Adrenal gland (tissue), 12 donors: ENCODE measurements around the gene CA9. TPM values are rescaled to one million over a fixed set of nuclear protein-coding genes. Genes with fewer than 3 reads are reported as not detected.

Experiments used
- DNase-seq, 7 donors: peaks; one replicate each; pipeline ENCODE4 v3.0.0-alpha.2; 2019 to 2020
- H3K27ac ChIP-seq, 5 donors: fragments of 200-600 bp; sonication (generic) in 4 of 5; 1 replicate in 3 of 5; 2 replicates in 2 of 5; pipeline versions ENCODE4 v1.5.1 to v1.8.0; 2016 to 2020; ENCODE audit warnings: mild to moderate bottlenecking in 1 of 5
- H3K27me3 ChIP-seq: fragments of 200-600 bp; 2 replicates; pipeline ENCODE4 v1.8.0; 2021
- H3K36me3 ChIP-seq, 2 donors: fragments of 200-600 bp; replicated peaks in 1 of 2; 1 replicate in 1 of 2; 2 replicates in 1 of 2; pipeline versions ENCODE4 v1.5.1 to v1.8.0; 2018 to 2022
- H3K4me1 ChIP-seq, 2 donors: fragments of 200-600 bp; replicated peaks in 1 of 2; 1 replicate in 1 of 2; 2 replicates in 1 of 2; pipeline versions ENCODE4 v1.5.1 to v1.8.0; 2018 to 2021
- H3K4me3 ChIP-seq, 4 donors: fragments of 200-600 bp; sonication (generic) in 3 of 4; one replicate each; pipeline ENCODE4 v1.5.1; 2016 to 2018
- H3K9me3 ChIP-seq, 3 donors: fragments of 200-600 bp; sonication (generic) in 1 of 3; replicated peaks in 1 of 3; 1 replicate in 2 of 3; 2 replicates in 1 of 3; pipeline versions ENCODE4 v1.5.1 to v1.8.0; 2016 to 2021
- POLR2A ChIP-seq, 2 donors: fragments of 450-650 bp; IDR thresholded peaks; one replicate each; pipeline ENCODE4 v1.6.1; 2017; ENCODE audit warnings: antibody characterized with exemption in 2 of 2, mild to moderate bottlenecking in 2 of 2, moderate library complexity in 1 of 2
- WGBS, 4 donors: extraction: QIAGEN DNeasy Blood & Tissue Kit in 2 of 4; methylation state at CpG; one replicate each; pipeline versions ENCODE4 v1.1.5 to v1.1.7; 2013 to 2017; 5-methylcytosine and 5-hydroxymethylcytosine counted together
- intact Hi-C, 2 donors: fragments of 100-400 bp; cut with DNase I; formaldehyde crosslinking; loops; one replicate each; pipeline versions ENCODE4 v1.14.1 to v1.15.0; 2022 to 2023
- polyA plus RNA-seq, 3 donors: library from polyadenylated mRNA; stranded (reverse); fragments of 200-250 nt in 2 of 3; fragments of 350-450 nt in 1 of 3; fragmentation: Illumina TruSeq in 1 of 3; extraction: RNeasy Lipid Tissue Mini Kit (QIAGEN cat#74804) in 1 of 3; gene quantifications; one replicate each; pipeline ENCODE4 v1.2.3, GENCODE V29; 2013 to 2014
- total RNA-seq, 9 donors: library from RNA; depleted of rRNA in 4 of 9; stranded (reverse); fragments of >200 nt in 4 of 9; fragments of 120-200 nt in 1 of 9; fragmentation: NEBNext Ultra II Directional in 1 of 9; extraction: Animal tissue kit (Norgen Biotek cat#: 25700) in 1 of 9; gene quantifications; one replicate each; pipeline versions ENCODE4 v1.1.0 to v1.2.4, GENCODE V29; 2013 to 2023
- TF ChIP-seq, protein P1 (sequence below), 6 experiments: fragments of 450-650 bp in 4 of 6; fragments of 200-600 bp in 2 of 6; sonication (generic) in 1 of 6; IDR thresholded peaks; 1 replicate in 5 of 6; 2 replicates in 1 of 6; pipeline versions ENCODE4 v1.5.1 to v1.8.0; 2016 to 2021; ENCODE audit warnings: antibody characterized with exemption in 6 of 6, mild to moderate bottlenecking in 2 of 6, moderate library complexity in 1 of 6
- donor health status: healthy with polysubstance abuse.
- donor health status: Bipolar disorder and iron deficiency.
- donor health status: DM: yes; HTN: yes; CAD: no.
- donor health status: DM: no; HTN: no; CAD: no.
- donor health status: DM: no; HTN: no; CAD: no.
- donor health status: DM: yes; HTN: yes; CAD: no.

CA9 gene
- total and polyA plus RNA-seq, 12 donors = 0.28 to 13.7 (median 1.4) TPM

DNA sequence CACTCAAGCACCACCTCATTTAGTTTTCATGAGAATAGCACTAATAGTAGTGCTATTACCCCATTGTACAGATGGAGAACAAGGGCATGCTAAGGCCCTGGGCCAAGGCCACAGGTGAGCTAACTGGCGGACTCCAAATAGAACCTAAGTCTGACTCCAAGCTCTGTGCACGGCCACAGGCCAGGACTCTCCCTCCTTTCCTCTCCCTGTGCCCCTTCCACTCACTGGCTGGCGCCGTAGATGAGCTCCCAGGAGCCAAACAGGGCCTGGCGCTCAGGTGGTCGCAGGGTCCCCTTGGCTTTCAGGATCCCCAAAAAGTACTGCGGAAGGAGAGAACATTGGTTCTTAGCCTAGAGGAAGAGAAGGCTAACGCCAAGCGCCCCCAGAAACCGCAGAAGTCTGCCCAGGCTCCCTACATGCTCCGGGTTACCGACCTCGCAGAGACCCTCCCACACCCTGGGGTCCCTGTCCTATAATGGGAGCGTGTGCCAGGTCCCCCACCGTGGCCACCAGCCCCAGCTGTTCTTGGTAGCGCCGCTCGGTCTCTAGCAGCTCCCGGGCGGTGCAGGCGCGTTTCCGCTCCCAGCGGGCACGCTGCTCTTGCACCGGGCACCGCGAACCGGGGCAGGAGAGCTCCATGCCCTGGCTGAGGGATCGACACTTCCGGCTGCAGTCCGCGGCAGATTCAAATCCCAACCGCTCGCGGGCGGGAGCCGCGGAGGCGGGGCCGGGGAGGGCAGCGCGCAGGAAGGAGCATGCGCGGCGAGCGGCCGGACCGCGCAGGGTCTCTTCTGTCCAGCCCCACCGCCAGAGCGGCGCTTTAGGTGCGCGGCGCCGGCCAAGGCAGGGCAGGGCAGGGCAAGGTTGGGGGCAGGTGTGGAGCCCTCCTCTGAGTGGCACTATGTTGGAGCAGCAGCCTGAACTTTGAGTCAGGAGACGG is 8.9 kb upstream of the CA9 start, which contains the start of gene ARHGEF39:
TSS of gene ARHGEF39 (minus strand) at position 665 of the 940 bp plus-strand sequence. CDS start at position 639, 26 bp downstream.
- WGBS, 4 donors = 5 to 26% (median 10%) methylated on average over 18 to 58 of the region's 58 CpGs
- intact Hi-C loops = loop anchor here in 1 of 2 donors (5.0 kb wide), 2 partner anchors 32 to 68 kb away; partner anchors contain the start of genes CREB3 and TLN1
- peak within 1 kb of the TSS in 3 of 5 donors; percentile 20 to 46 (median 44) for H3K27ac ChIP-seq
- H3K27me3 ChIP-seq = no peaks in the 10 kb centered on the region
- H3K36me3 ChIP-seq = peaks cover 0 to 3% of the 10 kb centered on the region in 2 donors
- TF ChIP-seq, protein P1, sequence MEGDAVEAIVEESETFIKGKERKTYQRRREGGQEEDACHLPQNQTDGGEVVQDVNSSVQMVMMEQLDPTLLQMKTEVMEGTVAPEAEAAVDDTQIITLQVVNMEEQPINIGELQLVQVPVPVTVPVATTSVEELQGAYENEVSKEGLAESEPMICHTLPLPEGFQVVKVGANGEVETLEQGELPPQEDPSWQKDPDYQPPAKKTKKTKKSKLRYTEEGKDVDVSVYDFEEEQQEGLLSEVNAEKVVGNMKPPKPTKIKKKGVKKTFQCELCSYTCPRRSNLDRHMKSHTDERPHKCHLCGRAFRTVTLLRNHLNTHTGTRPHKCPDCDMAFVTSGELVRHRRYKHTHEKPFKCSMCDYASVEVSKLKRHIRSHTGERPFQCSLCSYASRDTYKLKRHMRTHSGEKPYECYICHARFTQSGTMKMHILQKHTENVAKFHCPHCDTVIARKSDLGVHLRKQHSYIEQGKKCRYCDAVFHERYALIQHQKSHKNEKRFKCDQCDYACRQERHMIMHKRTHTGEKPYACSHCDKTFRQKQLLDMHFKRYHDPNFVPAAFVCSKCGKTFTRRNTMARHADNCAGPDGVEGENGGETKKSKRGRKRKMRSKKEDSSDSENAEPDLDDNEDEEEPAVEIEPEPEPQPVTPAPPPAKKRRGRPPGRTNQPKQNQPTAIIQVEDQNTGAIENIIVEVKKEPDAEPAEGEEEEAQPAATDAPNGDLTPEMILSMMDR (IDR thresholded peaks at IDR 0.05) = peak in 2 of 6 experiments; percentile 4 to 19
- peak; percentile 35 to 36 for TF ChIP-seq POLR2A (IDR thresholded peaks at IDR 0.05)
- H3K4me1 ChIP-seq = peaks cover 12 to 30% of the 10 kb centered on the region in 2 donors
- H3K4me3 ChIP-seq = peak within 1 kb of the TSS in 2 of 4 donors; percentile 47 to 64
- no peaks in the 10 kb centered on the region for H3K9me3 ChIP-seq
- DNase-seq = peak; percentile 79 to 91 (median 84)

- 32 to 40% (median 35%) methylated on average over 5 of the region's 5 CpGs for WGBS, 4 donors
- H3K9me3 ChIP-seq = no peaks in the 10 kb centered on the region
- H3K4me1 ChIP-seq = peaks cover 12 to 28% of the 10 kb centered on the region in 2 donors
- H3K36me3 ChIP-seq = no peaks in the 10 kb centered on the region
- intact Hi-C loops = no loop called here
- no peak for DNase-seq
- H3K27me3 ChIP-seq = no peaks in the 10 kb centered on the region
- H3K27ac ChIP-seq = peak overlapping the region in 3 of 5 donors; percentile 20 to 46 (median 44)
- TF ChIP-seq, protein P1 (IDR thresholded peaks at IDR 0.05) = no peak
- no peak for TF ChIP-seq POLR2A (IDR thresholded peaks at IDR 0.05)
- peak overlapping the region in 2 of 4 donors; percentile 47 to 64 for H3K4me3 ChIP-seq
These were observed 8.3 kb upstream of the CA9 start for GRCh38 chr9:35665471-35665818.

DNA sequence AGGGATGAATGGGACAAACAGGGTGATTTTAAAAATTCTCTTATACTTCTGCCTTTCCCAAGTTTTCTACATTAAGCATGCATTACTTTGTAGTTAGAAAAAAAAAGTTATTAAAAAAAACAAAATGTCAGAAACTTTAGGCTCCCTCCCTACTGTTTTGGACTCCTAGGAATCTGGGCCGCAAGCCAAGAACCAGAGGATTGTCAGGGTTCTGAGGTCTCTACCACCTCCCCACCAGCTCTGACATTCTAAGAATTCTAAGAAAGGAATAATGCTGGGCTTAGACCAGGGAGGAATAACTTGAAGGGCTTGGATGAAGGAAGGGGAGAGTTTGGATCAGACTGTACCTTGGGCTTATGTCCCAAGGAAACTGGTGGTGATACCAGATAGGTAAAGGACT is 7.7 kb upstream of the CA9 start:
- Histone ChIP-seq H3K27ac (no peak overlapping the region), H3K4me1 (peaks cover 12 to 22% of the 10 kb centered on the region in 2 donors), H3K9me3 (no peaks in the 10 kb centered on the region), H3K27me3 (no peaks in the 10 kb centered on the region), H3K36me3 (no peaks in the 10 kb centered on the region), H3K4me3 (no peak overlapping the region)
- intact Hi-C loops = no loop called here
- WGBS, 4 donors = 75 to 85% (median 79%) methylated on average over 1 of the region's 1 CpG
- DNase-seq = peak in 1 of 7 donors; percentile 33
- TF ChIP-seq POLR2A (IDR thresholded peaks at IDR 0.05) = no peak
- TF ChIP-seq, protein P1 (IDR thresholded peaks at IDR 0.05) = no peak

DNA sequence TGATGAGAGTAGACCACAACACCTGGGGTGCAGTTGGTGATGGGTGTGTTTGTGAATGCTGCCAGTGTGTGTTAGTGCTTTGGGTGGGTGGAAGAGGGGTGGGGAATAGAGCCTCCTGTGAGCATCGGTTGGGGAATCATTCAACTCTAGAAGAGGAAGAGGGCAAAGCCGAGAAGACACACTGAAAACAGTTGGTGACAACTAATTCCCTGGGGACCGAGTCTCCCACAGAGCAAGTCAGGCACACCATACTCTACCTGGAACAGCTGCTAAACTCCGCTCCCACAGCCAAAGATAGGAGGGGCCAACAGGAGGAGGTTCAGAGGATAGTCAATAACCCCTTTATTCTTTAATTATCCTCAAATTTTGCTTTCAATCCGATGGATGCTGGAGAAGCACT is 7.2 kb upstream of the CA9 start:
- WGBS, 4 donors = 88 to 95% (median 91%) methylated on average over 5 of the region's 5 CpGs
- Histone ChIP-seq H3K4me3 (no peak overlapping the region), H3K9me3 (no peaks in the 10 kb centered on the region), H3K4me1 (peaks cover 12 to 17% of the 10 kb centered on the region in 2 donors), H3K27ac (no peak overlapping the region), H3K36me3 (no peaks in the 10 kb centered on the region), H3K27me3 (no peaks in the 10 kb centered on the region)
- no peak for TF ChIP-seq POLR2A (IDR thresholded peaks at IDR 0.05)
- TF ChIP-seq, protein P1 (IDR thresholded peaks at IDR 0.05) = no peak
- intact Hi-C loops = no loop called here
- no peak for DNase-seq
